ENCODE results near the gene FASLG.

FASLG gene

DNA sequence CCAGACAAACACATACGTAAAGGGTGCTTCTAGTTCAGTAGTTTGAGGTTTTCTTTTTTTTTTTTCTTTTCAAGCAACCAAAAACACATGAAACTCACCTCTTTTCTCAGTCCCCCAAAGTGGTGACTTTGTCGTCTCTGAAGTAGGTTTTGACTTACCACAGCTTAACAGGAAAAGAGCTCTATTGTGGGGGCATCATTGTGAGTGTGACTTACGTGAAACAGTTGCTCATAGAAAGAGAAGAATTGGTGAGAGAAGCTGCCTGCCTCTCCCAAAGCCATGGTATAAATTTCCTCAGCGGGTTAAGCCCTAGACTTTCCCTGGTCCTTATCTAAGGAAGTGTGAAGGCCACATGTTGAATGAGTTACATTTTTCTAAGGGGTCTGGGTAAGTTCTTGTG, 11.9 kb downstream of the FASLG start:
- DNase-seq (ENCODE audit: low spot score), result no peak
- TF ChIP-seq, protein P1, sequence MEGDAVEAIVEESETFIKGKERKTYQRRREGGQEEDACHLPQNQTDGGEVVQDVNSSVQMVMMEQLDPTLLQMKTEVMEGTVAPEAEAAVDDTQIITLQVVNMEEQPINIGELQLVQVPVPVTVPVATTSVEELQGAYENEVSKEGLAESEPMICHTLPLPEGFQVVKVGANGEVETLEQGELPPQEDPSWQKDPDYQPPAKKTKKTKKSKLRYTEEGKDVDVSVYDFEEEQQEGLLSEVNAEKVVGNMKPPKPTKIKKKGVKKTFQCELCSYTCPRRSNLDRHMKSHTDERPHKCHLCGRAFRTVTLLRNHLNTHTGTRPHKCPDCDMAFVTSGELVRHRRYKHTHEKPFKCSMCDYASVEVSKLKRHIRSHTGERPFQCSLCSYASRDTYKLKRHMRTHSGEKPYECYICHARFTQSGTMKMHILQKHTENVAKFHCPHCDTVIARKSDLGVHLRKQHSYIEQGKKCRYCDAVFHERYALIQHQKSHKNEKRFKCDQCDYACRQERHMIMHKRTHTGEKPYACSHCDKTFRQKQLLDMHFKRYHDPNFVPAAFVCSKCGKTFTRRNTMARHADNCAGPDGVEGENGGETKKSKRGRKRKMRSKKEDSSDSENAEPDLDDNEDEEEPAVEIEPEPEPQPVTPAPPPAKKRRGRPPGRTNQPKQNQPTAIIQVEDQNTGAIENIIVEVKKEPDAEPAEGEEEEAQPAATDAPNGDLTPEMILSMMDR (IDR thresholded peaks at IDR 0.05; ENCODE audit: extremely low read depth, missing control alignments), result no peak

DNA sequence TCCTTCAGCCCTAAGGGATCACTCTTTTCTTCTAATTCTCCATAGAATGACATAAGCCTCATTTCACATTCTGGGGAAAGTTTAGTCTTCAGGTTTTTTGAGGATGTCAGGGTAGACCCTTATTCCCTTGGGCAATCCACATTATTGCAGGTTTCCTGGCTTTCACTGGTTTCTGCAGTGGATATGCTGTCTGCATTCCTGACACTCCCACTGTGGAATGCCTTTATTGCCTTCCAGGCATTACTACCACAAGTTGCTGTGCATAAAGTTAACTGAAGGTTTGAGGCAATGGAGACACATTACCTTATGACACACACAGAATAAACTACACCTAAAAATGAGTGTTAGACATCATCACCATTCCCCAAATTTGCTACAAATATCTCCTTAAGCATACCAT, 12.7 kb downstream of the FASLG start:
- DNase-seq (ENCODE audit: low spot score), result no peak
- TF ChIP-seq, protein P1 (IDR thresholded peaks at IDR 0.05; ENCODE audit: extremely low read depth, missing control alignments), result no peak

DNA sequence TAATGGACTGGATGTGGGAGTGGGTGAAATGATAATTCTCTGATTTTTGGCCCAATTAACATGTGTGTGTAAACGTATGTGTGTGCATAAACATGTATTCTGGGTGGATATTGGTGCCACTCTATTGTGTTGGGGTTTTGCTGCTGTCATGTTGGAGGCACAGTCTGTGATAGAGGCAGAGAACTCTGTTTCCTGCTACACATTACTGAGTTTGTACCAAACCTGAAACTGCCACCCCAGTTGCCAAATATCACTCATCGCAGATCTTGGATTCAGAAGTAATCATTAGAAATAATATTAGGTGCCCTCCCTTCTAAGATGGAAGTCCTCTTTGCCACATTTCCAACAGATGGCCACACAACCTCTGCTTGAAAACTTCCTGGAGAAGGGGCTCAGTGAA, 13.8 kb downstream of the FASLG start:
- TF ChIP-seq, protein P1 (IDR thresholded peaks at IDR 0.05; ENCODE audit: extremely low read depth, missing control alignments), result no peak
- DNase-seq (ENCODE audit: low spot score), result no peak

DNA sequence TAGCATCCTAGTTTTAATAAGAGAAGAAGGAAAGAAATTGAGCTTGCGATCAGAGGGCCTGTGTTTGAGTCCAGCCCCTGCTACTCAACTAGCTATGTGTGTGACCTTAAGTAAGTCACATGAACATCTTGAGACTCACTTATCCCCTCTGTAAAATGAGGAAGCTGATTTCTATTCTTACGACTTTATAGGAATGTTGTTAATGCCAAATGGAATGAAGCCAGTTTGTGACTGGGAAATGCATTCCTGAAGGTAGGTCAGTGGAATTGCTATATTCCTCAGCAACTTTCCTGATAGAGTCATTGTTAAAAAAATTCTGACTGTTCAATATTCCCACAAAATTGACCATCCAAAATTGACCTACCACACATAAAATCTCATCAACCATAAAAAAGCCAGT, 14.9 kb downstream of the FASLG start:
- no peak for DNase-seq (ENCODE audit: low spot score)
- TF ChIP-seq, protein P1 (IDR thresholded peaks at IDR 0.05; ENCODE audit: extremely low read depth, missing control alignments), result no peak

DNA sequence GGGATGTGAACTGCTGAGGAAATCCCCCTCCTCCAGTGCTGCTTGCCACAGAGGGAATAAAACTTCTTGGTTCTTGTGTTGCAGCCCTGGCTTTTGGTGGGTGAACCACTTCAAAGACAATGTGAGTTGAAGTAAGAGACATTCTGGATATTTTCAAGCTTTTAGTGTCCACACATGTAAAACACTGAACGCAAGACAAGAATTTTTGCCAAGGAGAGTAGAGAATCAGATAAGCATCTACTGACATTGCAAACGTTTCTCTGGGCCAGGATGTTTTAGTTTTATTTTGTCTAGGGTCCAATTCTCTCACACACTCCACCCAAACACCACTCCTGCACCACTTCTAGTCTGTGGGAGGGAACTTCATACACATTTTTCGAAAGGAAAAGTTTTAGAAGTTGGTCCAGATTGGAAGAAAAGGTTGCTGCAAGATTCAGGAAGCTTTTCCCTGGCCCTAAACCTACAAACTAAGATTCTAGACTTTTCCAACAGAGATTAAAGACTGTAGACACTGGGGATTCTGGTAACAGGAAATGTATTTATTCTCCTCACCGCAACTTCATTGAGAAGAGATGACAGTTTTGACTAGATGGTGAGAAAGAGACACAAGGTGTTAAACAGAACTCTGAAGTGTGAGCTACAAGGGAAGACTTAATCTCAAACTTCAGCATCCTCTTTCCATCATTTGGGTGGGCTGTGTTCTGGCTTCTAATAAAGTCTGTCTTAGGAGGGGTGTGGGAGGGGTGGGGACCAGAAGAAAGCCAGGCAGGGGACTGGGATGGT, 16.1 kb downstream of the FASLG start:
- no peak for DNase-seq (ENCODE audit: low spot score)
- TF ChIP-seq, protein P1 (IDR thresholded peaks at IDR 0.05; ENCODE audit: extremely low read depth, missing control alignments), result no peak

DNA sequence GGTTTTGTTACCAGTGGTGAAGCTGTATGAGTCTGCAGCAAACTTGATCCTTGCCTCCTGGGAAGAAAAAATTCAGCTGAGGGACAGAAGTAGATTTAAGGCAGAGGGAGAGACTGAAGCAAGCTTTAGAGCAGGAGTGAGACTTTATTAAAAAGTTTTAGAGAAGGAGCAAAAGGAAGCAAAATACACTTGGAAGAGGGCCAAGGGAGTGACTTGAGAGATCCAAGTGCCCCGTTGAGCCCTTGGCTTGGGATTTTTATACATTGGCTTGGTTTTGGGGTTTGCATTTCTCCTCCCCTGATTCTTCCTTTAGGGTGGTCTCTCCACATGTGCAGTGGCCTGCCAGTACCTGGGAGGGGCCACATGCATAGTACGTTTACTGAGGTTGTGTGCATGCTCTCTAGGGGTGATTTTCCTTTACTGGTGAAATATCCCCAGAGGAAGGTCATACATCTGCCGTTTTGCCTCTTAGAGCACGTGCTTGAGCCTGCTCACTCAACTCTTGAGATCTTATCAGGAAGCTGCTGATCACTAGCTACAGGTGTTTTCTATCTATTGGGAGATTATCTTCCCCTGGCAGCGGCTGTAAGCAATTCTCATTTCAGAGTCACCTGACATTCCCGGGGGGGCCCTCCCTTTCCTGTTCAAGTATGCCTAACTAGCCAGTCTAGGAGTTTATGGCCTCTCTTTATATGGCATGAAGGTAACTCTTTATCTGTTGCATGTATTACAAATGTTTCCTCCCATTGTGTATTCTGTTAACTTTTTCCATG, 20.3 kb downstream of the FASLG start:
- DNase-seq (ENCODE audit: low spot score), result no peak
- TF ChIP-seq, protein P1 (IDR thresholded peaks at IDR 0.05; ENCODE audit: extremely low read depth, missing control alignments), result no peak

DNA sequence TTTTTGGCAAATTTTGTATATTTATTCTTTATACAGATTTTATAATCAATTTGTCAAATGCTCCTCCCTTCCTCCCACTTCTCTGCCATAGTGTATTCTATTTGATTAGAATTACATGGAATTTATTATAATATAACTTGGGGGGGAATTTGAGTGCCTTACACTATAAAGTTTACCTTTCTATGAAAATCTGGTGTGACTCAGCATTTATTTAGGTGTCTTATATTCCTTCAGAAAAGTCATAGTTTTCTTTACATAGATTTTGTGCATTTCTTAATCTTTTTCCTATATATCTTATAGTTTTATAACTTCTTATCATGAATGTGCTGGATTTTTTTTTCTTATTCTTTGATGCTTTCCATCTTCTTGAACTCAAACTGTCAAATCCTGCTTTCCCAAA, 21.3 kb downstream of the FASLG start:
- DNase-seq (ENCODE audit: low spot score), result no peak

More for the DNA sequence above, 21.3 kb downstream of the FASLG start:
- TF ChIP-seq, protein P1 (IDR thresholded peaks at IDR 0.05; ENCODE audit: extremely low read depth, missing control alignments), result no peak

Measured in GM20000 (cell line).